ENCODE results near the gene S100A4.

S100A4 gene

DNA sequence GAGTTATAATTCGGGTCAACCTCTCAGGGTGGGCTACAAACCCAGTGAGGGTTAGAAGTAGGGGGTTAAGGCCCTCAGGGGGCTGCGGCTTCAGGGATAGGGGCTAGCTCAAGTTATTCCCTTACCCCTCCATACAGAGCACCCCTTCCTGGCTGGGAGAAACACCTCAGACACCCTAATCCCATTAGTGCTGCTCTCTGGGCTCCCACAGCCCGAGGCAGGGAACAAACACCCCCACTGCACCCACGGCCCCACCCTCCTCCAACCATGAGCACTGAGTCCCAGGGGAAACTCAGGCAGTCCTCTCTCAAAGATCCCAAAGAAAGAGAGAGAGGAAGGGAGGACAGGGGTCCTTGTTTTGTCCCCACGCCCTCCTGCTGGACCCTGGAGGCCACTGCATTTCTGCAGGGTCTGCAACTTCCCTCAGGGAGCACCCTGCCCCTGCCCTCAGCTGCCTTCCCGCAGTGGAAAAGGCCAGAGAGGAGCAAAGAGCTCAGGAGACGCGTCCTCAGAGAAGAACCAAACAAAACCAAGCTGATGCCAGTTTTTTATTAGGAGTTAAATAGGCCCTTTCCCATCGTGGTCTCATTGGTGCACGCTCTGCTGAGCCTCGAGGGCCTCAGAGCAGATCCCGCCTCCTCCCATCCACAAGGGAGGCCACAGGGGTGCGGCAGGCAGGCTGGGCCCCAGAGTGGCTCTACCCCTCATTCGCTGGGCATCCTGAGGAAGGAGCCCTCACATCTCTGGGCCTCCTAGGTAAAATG is 1.4 kb upstream of the S100A4 start:
- DNase-seq (ENCODE audit: insufficient read length, low spot score) = no peak
- TF ChIP-seq POLR2A (IDR thresholded peaks at IDR 0.05; ENCODE audit: low read depth, low read length) = no peak
- FAIRE-seq = no peak

DNA sequence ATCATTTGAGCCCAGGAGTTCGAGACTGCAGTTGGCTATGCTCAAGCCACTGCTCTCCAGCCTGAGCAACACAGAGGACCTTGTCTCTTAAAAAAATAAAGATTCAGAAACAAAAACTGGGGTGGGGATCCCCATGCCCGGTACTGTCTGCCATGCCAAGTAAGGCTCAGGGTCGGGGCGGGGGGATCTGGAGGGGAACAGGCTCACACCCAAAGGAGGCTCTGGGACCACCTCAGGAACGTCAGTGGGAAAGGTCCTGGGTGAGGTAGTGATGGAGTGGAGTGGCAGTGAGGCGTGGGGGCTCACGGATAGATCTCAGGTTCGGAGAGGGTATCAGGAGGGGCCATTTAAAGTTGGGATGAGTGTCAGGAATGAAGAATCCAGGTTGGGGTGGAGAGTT is 765 bp upstream of the S100A4 start:
- FAIRE-seq (no peak), DNase-seq (ENCODE audit: insufficient read length, low spot score) (no peak)
- no peak for TF ChIP-seq POLR2A (IDR thresholded peaks at IDR 0.05; ENCODE audit: low read depth, low read length)

DNA sequence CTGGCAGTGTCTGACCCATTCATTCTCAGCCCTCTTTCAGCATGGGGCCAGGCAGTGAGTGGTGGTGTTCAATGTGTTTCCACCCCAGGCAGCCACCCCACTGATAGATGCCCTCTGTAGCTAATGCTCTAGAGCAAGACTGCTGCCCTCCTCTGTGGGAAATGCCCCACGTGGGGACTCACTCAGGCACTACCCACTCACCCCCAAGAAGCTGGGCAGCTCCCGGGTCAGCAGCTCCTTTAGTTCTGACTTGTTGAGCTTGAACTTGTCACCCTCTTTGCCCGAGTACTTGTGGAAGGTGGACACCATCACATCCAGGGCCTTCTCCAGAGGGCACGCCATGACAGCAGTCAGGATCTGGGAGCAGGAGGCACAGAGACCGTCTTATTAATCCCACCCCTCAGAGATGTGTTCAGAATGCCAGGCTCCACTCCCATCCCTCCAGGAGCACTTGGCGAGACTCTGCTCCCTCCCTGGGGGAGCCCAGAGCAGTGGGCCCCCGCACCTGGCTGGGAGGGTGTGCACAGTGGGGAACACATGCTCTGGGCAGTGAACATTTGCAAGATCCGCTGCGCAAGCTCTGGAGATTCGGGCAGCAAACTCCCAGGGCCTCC is 1.0 kb downstream of the S100A4 start:
- no peak for DNase-seq (ENCODE audit: insufficient read length, low spot score)
- TF ChIP-seq POLR2A (IDR thresholded peaks at IDR 0.05; ENCODE audit: low read depth, low read length) = peak; percentile 2; the same call in 1 of the 2 replicates
- FAIRE-seq = no peak

DNA sequence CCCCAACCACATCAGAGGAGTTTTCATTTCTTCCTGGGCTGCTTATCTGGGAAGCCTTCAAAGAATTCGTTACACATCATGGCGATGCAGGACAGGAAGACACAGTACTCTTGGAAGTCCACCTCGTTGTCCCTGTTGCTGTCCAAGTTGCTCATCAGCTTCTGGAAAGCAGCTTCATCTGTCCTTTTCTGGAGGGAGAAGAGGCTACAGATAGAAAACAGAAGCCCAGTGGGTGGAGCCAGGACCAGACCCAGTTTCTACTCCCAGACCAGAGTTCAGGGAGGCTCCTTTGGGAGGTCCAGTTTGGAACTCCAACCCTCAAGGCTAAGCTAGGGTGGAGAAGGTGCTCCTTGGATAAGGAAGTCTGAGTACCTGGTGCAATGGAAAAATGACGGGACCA is 1.9 kb downstream of the S100A4 start:
- TF ChIP-seq POLR2A (IDR thresholded peaks at IDR 0.05; ENCODE audit: low read depth, low read length) = no peak
- FAIRE-seq (no peak), DNase-seq (ENCODE audit: insufficient read length, low spot score) (no peak)

DNA sequence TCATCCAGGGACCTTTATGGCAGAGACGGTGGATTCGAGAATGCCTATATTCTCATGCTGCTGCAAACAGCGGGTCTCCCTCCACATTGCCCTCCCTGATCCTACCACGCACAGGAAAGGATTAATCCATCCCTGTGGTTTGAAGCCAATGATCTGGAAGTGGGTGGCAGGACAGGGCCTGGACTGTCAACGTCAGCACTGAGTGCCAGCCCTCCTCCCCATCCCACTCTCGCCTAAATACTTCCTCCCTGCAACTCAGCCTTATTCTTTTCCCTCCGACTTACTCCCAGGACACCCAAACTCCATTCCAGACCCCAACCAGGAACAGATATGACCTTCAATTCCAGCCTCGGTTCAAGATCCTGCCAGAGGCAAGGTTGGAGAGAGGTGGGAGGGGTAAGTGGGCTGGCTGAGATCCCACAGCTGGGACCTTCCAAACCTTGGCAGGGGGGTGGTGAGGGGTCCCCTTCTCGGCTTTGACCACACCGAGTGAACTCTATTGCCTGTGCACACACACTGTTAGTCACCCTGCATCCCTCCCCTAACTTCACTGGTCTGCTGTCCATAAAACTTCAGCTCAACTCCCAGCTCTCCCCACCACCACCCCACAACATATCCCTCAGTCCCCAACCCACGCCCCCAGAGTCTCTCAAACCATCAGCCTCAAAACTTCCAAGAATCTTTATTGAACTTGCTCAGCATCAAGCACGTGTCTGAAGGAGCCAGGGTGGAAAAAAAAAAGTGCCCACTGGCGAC is 2.5 kb downstream of the S100A4 start:
- no peak for FAIRE-seq
- TF ChIP-seq POLR2A (IDR thresholded peaks at IDR 0.05; ENCODE audit: low read depth, low read length) = no peak
- DNase-seq (ENCODE audit: insufficient read length, low spot score) = no peak

DNA sequence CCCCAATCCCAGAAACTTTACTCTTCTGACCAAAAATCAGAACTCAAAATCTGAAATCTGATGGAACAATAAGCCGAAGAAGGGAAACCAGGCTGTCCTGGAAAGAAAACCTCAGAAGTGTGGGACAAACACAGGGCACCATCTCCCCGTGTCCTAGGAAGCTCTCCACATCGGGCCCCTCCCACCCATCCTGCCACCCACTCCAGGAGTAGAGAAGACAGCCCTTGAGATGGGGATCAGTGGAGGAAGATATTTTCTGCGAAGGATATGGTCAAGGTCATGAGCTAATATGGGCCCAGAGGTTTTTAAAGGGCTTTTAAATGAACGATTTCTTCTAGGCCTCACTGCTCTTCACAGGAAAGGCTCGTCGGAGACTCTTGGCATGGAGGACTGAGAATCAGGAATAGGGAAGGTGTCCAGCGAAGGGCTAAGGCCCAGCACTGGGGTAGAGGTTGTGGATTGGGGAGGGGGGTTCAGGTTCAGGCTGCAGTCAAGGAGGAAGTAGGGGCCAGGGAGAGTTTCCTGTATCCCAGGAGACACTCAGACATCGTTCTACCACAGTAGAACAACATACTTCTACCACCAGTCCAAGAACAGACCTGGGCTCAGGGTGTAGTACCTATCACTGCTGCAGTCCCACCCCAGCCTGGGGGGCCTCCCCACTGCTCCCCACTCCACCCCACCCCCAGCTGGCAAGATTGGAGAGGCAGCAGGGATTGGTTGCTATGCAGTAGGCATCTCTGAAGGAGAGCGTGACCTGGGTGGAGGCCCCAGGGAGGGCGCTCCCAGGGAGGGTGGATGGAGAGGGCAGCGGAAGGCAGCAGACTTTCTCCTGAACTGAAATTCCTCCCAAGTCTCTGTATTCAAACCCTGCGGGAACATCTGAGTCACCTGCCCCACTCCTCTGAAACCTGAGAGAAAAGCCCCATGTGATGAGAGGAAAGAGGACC is 3.7 kb downstream of the S100A4 start:
- 0 out of 2 replicates have a peak, but pooled peaks have one; percentile 9 for TF ChIP-seq POLR2A (IDR thresholded peaks at IDR 0.05; ENCODE audit: low read depth, low read length)
- DNase-seq (ENCODE audit: insufficient read length, low spot score) (no peak), FAIRE-seq (no peak)

DNA sequence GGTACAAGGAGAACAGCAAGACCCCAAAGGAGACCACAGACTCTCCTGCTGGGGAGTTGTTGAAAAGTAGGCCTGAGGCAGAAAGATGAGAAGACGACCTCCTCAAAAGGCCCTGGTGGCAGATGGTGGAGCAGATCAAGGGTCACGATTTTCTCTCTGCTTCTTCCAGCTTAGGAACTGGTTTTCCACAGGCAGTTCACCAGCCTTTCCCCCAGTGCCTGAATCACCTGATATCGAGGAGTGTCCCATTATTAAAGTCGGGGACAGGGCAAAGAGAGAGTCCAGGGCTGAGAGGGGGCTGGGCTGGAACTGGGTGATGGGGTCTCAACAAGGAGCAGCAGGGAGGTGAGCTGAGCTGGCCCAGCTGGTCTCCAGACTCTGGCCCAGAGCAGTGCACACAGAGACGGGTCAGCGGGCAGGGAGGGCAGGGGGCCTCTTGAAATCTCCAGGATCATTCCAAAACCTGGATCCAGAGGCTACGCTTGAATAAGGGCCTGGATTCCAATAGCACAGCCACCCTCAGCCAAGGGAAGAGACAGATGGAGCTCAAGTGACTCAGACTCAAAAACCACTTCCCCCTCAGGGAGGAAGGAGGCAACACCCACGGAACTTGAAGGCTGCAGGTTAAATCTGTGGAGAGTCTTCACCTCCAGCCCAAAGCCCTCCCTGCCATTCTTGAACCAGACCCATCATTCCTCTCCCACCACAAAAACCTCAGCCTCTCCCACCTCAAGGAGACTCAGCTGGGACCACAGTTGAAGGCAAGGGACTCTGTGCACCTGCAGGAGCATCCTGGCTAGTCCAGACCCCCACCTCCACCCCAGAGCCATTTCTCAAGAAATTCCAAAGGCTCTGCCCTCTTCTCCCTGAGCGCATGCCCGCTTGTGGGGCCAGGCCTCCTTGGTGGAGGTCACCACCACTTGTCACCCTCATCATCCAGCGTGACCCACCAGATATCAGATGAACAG is 4.9 kb downstream of the S100A4 start, which contains the start of gene S100A5:
S100A5 (minus strand) TSS at position 541 of the 968 bp plus-strand sequence. CDS start 743 bp downstream, outside the sequence.
- FAIRE-seq = no peak
- no peak for TF ChIP-seq POLR2A (IDR thresholded peaks at IDR 0.05; ENCODE audit: low read depth, low read length)

DNA sequence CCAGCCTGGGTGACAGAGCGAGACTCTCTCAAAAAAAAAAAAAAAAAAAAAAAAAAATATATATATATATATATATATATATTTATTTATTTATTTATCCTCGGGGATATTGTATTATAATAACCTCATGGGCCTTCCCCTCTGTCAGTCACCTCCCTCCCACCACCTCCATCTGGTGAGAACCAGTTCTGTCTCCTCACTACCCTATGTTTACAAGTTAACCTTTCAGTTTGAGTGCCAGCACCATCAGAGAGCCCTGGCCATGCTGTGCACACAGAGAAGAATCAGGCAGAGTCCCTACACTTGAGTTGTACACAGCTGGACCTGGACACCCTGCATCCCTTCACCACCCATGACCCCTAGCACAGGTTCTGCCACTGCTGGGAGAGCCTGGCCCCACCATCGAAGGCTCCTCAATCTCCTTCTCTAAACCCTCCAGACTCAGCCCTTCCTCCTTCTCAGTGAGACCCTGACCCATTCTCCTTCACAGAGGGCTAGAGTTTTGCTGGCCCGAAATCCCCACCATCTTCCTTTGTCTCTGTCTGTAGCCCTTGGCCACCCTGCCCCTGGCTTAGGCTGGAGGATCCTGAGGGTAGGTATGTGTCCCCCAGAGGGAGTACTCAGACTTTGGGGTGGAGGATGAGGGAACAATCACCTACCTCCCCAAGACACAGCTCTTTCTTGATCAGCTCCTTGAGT is 6.1 kb downstream of the S100A4 start:
- FAIRE-seq (no peak), DNase-seq (ENCODE audit: insufficient read length, low spot score) (no peak)
- no peak for TF ChIP-seq POLR2A (IDR thresholded peaks at IDR 0.05; ENCODE audit: low read depth, low read length)

More for the DNA sequence above, 4.9 kb downstream of the S100A4 start, which contains the start of gene S100A5:
- no peak for DNase-seq (ENCODE audit: insufficient read length, low spot score)

DNA sequence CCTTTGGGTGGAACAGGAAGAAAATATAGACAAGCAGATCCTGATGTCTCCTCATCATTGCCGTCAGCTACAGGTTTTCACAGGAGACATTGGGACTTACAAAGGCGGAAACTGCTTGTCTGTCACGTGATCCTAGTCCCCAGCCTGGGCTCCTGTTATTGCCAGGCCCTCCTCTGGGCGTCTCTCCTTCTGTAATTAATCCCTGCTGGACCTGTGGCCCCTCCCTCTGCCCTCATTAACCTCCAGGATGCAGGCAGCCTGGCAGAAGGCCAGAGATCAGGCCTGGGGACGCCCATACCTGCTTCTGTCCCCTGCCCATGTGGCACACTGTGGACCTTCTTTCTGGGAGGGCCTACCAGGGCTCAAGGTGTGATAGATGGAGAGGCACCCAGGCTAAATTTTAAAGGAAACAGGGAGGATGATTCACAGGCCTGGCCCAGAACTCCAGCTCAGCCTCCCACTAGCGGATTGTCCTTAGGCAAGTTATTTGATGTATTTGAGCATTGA is 7.2 kb downstream of the S100A4 start:
- FAIRE-seq = no peak
- TF ChIP-seq POLR2A (IDR thresholded peaks at IDR 0.05; ENCODE audit: low read depth, low read length) = no peak
- no peak for DNase-seq (ENCODE audit: insufficient read length, low spot score)

DNA sequence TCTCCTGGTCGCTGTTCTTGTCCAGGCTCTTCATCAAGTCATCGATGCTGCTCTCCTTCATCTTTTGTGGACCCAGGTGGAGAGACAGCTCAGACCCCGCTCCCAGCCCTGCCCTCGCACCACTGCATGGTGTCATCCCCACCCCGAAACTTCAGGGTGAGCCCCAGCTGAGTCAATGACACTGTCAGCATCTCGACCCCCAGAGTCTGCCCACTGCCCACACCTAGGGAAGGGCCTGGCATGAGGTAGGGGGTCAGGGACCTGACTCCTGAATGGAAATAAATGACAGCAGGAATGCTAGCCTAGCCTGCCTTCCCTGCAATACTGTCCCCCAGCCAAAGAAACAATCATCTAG is 8.3 kb downstream of the S100A4 start:
- DNase-seq (ENCODE audit: insufficient read length, low spot score) (no peak), FAIRE-seq (no peak)
- no peak for TF ChIP-seq POLR2A (IDR thresholded peaks at IDR 0.05; ENCODE audit: low read depth, low read length)

DNA sequence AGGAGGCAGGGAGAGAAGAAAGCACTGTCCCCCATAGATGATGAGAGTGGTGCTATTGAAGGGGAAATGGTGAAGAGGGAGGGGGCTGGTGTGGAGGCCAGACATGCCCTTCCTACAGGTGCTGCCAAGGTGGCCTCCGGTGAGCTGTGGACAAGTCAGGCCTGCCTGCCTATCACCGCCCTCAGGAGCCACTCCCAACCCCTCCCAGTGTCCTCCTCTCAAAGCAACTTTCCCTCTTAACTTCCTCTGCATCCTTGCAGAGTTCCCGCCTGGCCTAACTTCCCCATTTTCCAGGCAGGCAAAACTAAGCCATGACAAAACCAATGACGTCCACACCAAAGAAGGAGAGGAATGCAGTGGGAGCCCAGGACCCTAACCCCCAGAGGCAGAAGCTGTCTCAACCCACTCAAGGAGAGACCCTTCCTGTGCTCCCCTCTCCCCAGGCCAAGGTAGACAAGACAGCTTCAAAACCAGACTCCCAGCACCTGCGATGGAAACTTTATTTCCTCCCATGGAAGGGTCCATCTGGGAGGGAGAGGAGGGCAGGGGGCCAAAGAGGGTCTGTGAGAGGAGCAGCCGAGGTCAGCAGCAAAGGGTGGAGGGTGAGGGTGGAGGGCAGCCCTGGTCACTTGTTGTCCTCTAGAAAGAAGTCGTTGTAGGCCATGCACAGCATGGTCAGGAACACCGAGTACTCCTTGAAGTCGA is 8.8 kb downstream of the S100A4 start:
- FAIRE-seq (no peak), DNase-seq (ENCODE audit: insufficient read length, low spot score) (no peak)

More for the DNA sequence above, 8.8 kb downstream of the S100A4 start:
- no peak for TF ChIP-seq POLR2A (IDR thresholded peaks at IDR 0.05; ENCODE audit: low read depth, low read length)
